GM06990 (cell line): ENCODE results near the gene POC1A.

Experiments used
- DNase-seq: peaks from one replicate; pipeline ENCODE4 v3.0.0-alpha.2; 2011; ENCODE audit not compliant: insufficient read length; ENCODE audit errors: extremely low read depth
- H3K27me3 ChIP-seq: replicated peaks from 2 replicates; pipeline ENCODE4 v1.6.0; 2011; ENCODE audit warnings: low read length; ENCODE audit not compliant: control insufficient read depth, insufficient read depth
- H3K36me3 ChIP-seq: 2 replicates; pipeline ENCODE4 v1.5.1; 2011; ENCODE audit warnings: low read length; ENCODE audit not compliant: control insufficient read depth, insufficient read depth
- H3K4me3 ChIP-seq: replicated peaks from 2 replicates; pipeline ENCODE4 v1.5.1; 2011; ENCODE audit warnings: low read depth, mild to moderate bottlenecking, control low read depth, low read length
- TF ChIP-seq, protein P1 (sequence below): IDR thresholded peaks from 2 replicates; pipeline ENCODE4 v1.5.1; 2011; ENCODE audit warnings: low read length, control low read depth, mild to moderate bottlenecking, inconsistent platforms; ENCODE audit not compliant: insufficient read depth, poor library complexity, severe bottlenecking

Gene POC1A

DNA sequence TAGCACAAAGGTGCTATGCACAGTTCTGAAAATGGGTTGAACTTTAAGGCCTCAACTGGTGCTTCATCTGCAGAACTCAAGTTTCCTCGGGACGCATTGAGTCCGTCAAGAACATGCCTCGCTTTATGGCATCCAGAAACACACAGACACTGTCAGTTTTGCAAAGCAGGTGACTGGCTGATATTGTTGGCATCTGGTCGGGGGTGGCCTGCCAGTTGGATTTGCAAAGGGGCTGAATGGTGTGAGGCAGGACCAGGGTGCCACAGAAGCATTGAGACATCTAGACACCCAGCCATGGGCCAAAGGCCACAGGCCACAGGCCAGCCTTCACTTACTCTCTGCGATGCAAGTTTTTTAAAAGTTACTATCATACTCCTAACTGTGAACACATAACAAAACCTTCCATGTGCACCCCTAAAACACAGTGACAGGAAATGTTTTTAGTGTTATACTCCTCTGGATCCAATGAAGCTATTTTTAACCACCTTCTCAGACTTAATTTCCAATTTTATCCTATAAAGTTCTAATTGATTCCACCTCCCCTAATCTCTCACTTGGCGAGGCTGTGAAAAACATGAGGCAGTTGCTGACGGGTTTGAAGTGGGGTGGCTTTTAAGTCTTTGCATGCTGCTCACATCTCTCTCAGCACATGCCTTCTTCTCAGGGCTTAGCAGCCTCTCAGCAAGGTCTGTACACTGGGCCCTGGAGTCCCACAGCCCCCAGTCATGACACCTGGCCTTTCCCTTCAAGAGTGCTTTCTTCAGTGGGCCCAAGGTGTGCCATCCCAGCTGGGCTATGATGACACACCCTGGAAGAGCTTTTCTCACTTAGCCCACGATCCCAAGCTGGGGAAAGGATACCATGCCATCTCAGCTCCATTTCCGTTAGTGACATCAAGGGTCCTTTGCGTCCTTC lies 59.4 kb downstream of the POC1A start:
- peaks cover 2% of the 10 kb centered on the region for H3K36me3 ChIP-seq
- TF ChIP-seq, protein P1, sequence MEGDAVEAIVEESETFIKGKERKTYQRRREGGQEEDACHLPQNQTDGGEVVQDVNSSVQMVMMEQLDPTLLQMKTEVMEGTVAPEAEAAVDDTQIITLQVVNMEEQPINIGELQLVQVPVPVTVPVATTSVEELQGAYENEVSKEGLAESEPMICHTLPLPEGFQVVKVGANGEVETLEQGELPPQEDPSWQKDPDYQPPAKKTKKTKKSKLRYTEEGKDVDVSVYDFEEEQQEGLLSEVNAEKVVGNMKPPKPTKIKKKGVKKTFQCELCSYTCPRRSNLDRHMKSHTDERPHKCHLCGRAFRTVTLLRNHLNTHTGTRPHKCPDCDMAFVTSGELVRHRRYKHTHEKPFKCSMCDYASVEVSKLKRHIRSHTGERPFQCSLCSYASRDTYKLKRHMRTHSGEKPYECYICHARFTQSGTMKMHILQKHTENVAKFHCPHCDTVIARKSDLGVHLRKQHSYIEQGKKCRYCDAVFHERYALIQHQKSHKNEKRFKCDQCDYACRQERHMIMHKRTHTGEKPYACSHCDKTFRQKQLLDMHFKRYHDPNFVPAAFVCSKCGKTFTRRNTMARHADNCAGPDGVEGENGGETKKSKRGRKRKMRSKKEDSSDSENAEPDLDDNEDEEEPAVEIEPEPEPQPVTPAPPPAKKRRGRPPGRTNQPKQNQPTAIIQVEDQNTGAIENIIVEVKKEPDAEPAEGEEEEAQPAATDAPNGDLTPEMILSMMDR = no peak
- DNase-seq = no peak

DNA sequence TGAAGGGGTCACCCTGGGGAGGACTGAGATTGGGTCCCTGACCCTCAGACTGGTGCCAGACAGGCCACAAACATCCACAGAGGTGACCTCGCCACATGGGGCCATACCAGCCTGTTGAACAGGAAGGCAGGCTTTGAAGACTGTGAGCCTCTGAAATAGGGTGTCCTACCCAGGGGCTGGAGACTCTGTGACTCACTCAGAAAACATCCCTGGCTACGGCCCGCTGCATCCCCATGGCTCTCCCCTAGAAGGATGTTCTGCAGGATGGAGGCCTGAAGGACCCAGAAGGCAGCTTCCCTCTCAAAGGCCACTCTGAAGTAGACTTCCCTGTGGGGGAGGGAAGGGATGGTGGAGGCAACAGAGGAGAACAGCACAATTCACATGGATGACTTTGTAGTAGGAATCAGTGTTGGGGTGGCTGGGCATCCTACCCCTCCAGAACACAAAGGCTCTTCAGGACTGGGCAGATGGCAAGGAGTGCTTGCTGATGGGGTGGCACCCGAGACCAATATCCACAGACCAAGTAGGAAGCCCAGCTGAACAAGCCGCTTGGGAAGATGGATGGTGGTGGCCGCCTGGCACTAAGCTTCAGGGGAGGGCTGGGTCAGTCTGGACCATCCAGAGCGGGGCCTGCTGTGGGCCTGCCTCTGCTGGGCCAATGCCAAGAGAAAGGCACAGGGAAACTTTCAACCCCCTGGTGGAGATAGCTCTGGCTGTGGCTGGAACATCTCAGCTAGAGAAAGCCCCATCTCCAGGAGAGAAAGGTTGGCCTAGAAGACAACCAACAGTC lies 60.3 kb downstream of the POC1A start:
- DNase-seq = no peak
- TF ChIP-seq, protein P1 = no peak
- H3K36me3 ChIP-seq = peaks cover 2% of the 10 kb centered on the region

More for the DNA sequence above, 59.4 kb downstream of the POC1A start:
- Histone ChIP-seq H3K27me3 (no peaks in the 10 kb centered on the region), H3K4me3 (no peak overlapping the region)

DNA sequence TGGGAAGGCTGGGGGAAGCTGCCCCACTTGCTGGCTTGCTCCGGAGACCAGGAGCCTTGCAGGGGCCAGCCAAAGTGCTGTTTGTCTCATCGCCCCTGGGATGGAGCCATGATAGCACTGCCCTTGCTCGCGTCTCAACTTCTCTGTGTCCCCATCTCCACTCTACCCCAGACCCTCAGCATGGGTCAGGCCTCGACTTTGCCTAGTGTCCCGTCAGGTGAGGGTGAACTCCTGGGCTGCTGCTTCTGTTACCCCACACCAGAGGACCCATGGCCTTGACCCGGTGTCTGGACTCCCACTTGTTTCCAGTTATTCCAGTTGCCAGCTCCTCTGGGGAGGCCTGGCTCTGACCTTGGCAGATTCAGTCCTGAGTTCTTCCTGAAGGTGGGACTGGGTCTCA lies 61.3 kb downstream of the POC1A start:
- Histone ChIP-seq H3K4me3 (no peak overlapping the region), H3K27me3 (no peaks in the 10 kb centered on the region), H3K36me3 (peaks cover 2% of the 10 kb centered on the region)
- TF ChIP-seq, protein P1 = no peak
- DNase-seq = no peak

More for the DNA sequence above, 60.3 kb downstream of the POC1A start:
- H3K27me3 ChIP-seq = no peaks in the 10 kb centered on the region
- no peak overlapping the region for H3K4me3 ChIP-seq

DNA sequence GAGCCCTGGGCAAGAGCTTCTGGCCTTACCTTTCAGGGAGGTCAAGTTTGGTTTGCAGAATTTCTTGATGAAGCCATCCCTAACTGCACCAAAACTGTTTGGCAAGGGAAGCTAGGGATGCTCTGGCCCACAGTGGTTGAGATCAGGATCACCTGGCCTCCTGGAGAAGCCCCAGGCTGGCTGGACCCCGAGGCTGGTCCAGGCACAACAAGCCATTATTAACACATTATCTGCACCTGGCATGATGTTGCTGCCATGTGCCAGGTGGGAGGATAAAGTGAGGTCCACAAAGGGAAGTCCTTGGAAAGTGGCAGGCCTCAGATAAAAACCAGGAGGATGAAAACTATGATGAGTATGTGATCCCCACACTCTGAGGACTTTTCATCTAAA lies 62.0 kb downstream of the POC1A start:
- TF ChIP-seq, protein P1 = no peak
- Histone ChIP-seq H3K27me3 (no peaks in the 10 kb centered on the region), H3K36me3 (peaks cover 2% of the 10 kb centered on the region), H3K4me3 (no peak overlapping the region)
- no peak for DNase-seq

DNA sequence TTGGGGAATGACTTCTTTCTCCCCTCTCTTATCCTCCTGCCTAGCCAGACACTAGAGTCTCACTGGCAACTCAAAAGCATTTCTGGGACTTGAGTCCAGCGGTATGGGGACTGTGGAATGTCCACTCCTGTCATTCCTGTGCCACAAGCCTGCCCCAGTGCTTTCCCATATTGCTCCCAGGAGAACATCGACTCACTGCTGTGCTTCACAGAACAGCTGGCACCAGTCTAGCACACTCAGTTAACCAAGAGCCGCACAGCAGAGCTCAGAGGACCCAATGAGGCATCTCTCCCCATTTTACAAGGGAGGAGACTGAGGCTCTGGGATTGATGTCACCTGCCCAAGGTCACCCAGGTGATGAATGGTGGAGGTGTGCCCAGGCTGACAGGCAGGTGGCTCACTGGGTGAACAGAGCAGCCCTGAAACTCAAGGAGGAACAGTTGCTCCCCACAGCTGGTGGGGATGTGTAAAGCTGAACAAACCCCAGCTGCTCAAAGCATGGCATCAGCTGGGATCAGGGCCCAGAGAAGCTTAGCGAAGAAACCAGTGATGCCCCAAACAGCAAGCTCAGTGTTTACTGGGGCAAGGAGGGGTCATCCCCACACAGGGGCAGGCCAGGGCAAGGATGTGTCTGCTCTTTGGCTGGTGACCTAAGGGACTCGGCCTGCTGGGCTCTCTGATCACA lies 62.5 kb downstream of the POC1A start:
- peaks cover 2% of the 10 kb centered on the region for H3K36me3 ChIP-seq
- no peak overlapping the region for H3K4me3 ChIP-seq
- TF ChIP-seq, protein P1 = no peak
- no peaks in the 10 kb centered on the region for H3K27me3 ChIP-seq
- DNase-seq = no peak
